DND-41 (cell line): Measurements from ENCODE around the gene KLHL11.
A peak's percentile ranks its signal among the peaks of the same experiment; 100 is the strongest.

ENCODE experiments used
- ATAC-seq: fragments of 200-7000 bp; cut with Tn5 transposase; 3 replicates; pipeline ENCODE4 v1.9.1; 2021; ENCODE audit warnings: low read depth; ENCODE audit not compliant: insufficient read depth
- DNase-seq: peaks from one replicate; pipeline ENCODE4 v3.0.0-alpha.2; 2020
- H2AFZ ChIP-seq: 2 replicates; pipeline ENCODE4 v1.6.0; 2012; ENCODE audit warnings: low read depth, low read length
- H3K27ac ChIP-seq: 2 replicates; pipeline ENCODE4 v1.5.1; 2012; ENCODE audit warnings: low read length, inconsistent platforms
- H3K27me3 ChIP-seq: fragments of 200-600 bp; sonication (generic); 2 replicates; pipeline ENCODE4 v1.6.0; 2012; ENCODE audit warnings: low read length, mild to moderate bottlenecking, inconsistent platforms; ENCODE audit not compliant: insufficient read depth, poor library complexity
- H3K36me3 ChIP-seq: 2 replicates; pipeline ENCODE4 v1.5.1; 2012; ENCODE audit warnings: low read length, inconsistent platforms; ENCODE audit not compliant: insufficient read depth
- H3K4me1 ChIP-seq: 2 replicates; pipeline ENCODE4 v1.5.1; 2012; ENCODE audit warnings: mild to moderate bottlenecking, low read length; ENCODE audit not compliant: insufficient read depth
- H3K4me2 ChIP-seq: 2 replicates; pipeline ENCODE4 v1.6.0; 2012; ENCODE audit warnings: mild to moderate bottlenecking, moderate library complexity, low read length, inconsistent platforms; ENCODE audit not compliant: insufficient read depth
- H3K4me3 ChIP-seq, 2 experiments: fragments of 200-600 bp in 1 of 2; shearing (Covaris generic) in 1 of 2; 2 replicates each; pipeline ENCODE4 v1.5.1; 2012 to 2016; ENCODE audit warnings: inconsistent platforms in 2 of 2, low read length in 2 of 2, mild to moderate bottlenecking in 2 of 2, low read depth in 1 of 2, moderate library complexity in 1 of 2
- H3K79me2 ChIP-seq: 2 replicates; pipeline ENCODE4 v1.6.0; 2012; ENCODE audit warnings: low read length, inconsistent platforms; ENCODE audit not compliant: insufficient read depth
- H3K9ac ChIP-seq: 2 replicates; pipeline ENCODE4 v1.6.0; 2012; ENCODE audit warnings: low read depth, mild to moderate bottlenecking, inconsistent platforms, low read length, moderate library complexity
- H3K9me3 ChIP-seq: 2 replicates; pipeline ENCODE4 v1.5.1; 2012; ENCODE audit warnings: low read length, moderate library complexity, mild to moderate bottlenecking, inconsistent platforms; ENCODE audit not compliant: insufficient read depth, severe bottlenecking
- H4K20me1 ChIP-seq: 2 replicates; pipeline ENCODE4 v1.6.0; 2012; ENCODE audit warnings: low read length; ENCODE audit not compliant: insufficient read depth
- CTCF ChIP-seq: IDR thresholded peaks from 2 replicates; pipeline ENCODE4 v1.5.1; 2012; ENCODE audit warnings: borderline replicate concordance, low read length, moderate library complexity, mild to moderate bottlenecking; ENCODE audit not compliant: poor library complexity, severe bottlenecking; ENCODE audit errors: extremely low read depth
- EZH2 ChIP-seq: IDR thresholded peaks from 3 replicates; pipeline ENCODE4 v1.6.1; 2012; ENCODE audit warnings: borderline replicate concordance, low read depth, mild to moderate bottlenecking, moderate library complexity, low read length, inconsistent platforms; ENCODE audit not compliant: severe bottlenecking

Gene KLHL11

GRCh38 chr17:41823580-41823979, 41.6 kb downstream of the KLHL11 start:
- Histone ChIP-seq H4K20me1 (no peaks in the 10 kb centered on the region), H3K79me2 (no peaks in the 10 kb centered on the region), H3K4me1 (no peaks in the 10 kb centered on the region), H2AFZ (no peak overlapping the region), H3K27me3 (no peaks in the 10 kb centered on the region), H3K27ac (no peak overlapping the region), H3K9me3 (no peaks in the 10 kb centered on the region), H3K9ac (no peak overlapping the region), H3K4me3 (no peak overlapping the region), H3K36me3 (peaks cover 4% of the 10 kb centered on the region; the same call in 1 of the 2 replicates), H3K4me2 (no peak overlapping the region)
- no peak for ATAC-seq
- no peak for DNase-seq
- no peak for TF ChIP-seq EZH2
- TF ChIP-seq CTCF: no peak

GRCh38 chr17:41823141-41823524, 42.1 kb downstream of the KLHL11 start:
- Histone ChIP-seq H3K27me3 (no peaks in the 10 kb centered on the region), H3K36me3 (peaks cover 3% of the 10 kb centered on the region; the same call in 1 of the 2 replicates), H3K4me1 (no peaks in the 10 kb centered on the region), H3K9me3 (no peaks in the 10 kb centered on the region), H3K27ac (no peak overlapping the region), H4K20me1 (no peaks in the 10 kb centered on the region), H3K79me2 (no peaks in the 10 kb centered on the region), H3K4me2 (no peak overlapping the region), H3K4me3 (no peak overlapping the region), H3K9ac (no peak overlapping the region), H2AFZ (no peak overlapping the region)
- DNase-seq: no peak
- TF ChIP-seq EZH2 (no peak), CTCF (no peak)
- no peak for ATAC-seq

GRCh38 chr17:41822216-41823140, 42.7 kb downstream of the KLHL11 start:
- no peak for DNase-seq
- Histone ChIP-seq H3K36me3 (peaks cover 3% of the 10 kb centered on the region; the same call in 1 of the 2 replicates), H4K20me1 (no peaks in the 10 kb centered on the region), H3K4me1 (no peaks in the 10 kb centered on the region), H3K9me3 (no peaks in the 10 kb centered on the region), H3K27ac (no peak overlapping the region), H3K79me2 (no peaks in the 10 kb centered on the region), H3K9ac (no peak overlapping the region), H3K4me2 (no peak overlapping the region), H3K4me3 (no peak overlapping the region), H3K27me3 (no peaks in the 10 kb centered on the region), H2AFZ (no peak overlapping the region)
- ATAC-seq: 0 out of 3 replicates have a peak, but pooled peaks have one; percentile 27
- TF ChIP-seq CTCF: no peak
- TF ChIP-seq EZH2: no peak

- Histone ChIP-seq H3K9me3 (no peaks in the 10 kb centered on the region), H3K9ac (no peak overlapping the region), H3K27me3 (no peaks in the 10 kb centered on the region), H3K4me3 (no peak overlapping the region), H3K4me2 (no peak overlapping the region), H2AFZ (no peak overlapping the region), H3K79me2 (no peaks in the 10 kb centered on the region), H3K4me1 (no peaks in the 10 kb centered on the region), H3K36me3 (peaks cover 3% of the 10 kb centered on the region; the same call in 1 of the 2 replicates), H3K27ac (no peak overlapping the region), H4K20me1 (no peaks in the 10 kb centered on the region)
- ATAC-seq (no peak), DNase-seq (no peak)
- TF ChIP-seq CTCF: no peak
- no peak for TF ChIP-seq EZH2
These were observed 43.4 kb downstream of the KLHL11 start for GRCh38 chr17:41821776-41822175.
